ENCODE data around the gene TRAPPC2B.
"Not testable (repeated sequence)": the region's sequence is repeated elsewhere in the genome, so short reads cannot be mapped to it uniquely, and the experiment has no call there.

TRAPPC2B gene

DNA sequence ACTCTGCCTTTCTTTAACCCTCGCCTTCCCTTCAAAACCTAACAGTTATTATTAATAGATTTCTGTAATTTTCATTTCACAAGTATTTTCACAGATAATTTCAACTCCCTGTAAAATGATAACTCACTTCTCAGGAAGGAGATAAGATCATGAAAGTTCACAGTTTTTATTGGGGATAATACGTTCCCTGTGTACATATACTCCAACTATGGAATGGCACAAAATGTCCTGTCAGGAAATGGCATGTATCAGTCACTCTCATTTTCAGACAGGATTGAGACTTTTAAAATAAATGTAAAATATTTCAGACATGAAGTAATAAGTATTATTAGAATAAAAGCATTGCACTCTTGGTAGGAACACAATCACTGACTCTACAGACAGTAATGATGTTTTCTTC is 932 bp upstream of the TRAPPC2B start:
- H3K4me3 ChIP-seq (ENCODE audit: severe bottlenecking): peak overlapping the region; percentile 49
- TF ChIP-seq, protein P1, sequence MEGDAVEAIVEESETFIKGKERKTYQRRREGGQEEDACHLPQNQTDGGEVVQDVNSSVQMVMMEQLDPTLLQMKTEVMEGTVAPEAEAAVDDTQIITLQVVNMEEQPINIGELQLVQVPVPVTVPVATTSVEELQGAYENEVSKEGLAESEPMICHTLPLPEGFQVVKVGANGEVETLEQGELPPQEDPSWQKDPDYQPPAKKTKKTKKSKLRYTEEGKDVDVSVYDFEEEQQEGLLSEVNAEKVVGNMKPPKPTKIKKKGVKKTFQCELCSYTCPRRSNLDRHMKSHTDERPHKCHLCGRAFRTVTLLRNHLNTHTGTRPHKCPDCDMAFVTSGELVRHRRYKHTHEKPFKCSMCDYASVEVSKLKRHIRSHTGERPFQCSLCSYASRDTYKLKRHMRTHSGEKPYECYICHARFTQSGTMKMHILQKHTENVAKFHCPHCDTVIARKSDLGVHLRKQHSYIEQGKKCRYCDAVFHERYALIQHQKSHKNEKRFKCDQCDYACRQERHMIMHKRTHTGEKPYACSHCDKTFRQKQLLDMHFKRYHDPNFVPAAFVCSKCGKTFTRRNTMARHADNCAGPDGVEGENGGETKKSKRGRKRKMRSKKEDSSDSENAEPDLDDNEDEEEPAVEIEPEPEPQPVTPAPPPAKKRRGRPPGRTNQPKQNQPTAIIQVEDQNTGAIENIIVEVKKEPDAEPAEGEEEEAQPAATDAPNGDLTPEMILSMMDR (IDR thresholded peaks at IDR 0.05; ENCODE audit: poor library complexity, severe bottlenecking): no peak
- no peaks in the 10 kb centered on the region for H3K9me3 ChIP-seq (ENCODE audit: severe bottlenecking)
- ATAC-seq (ENCODE audit: low read depth) (no peak), DNase-seq (ENCODE audit: low spot score) (no peak)
- no peaks in the 10 kb centered on the region for H3K27me3 ChIP-seq (ENCODE audit: insufficient read depth, poor library complexity, severe bottlenecking)
- H3K36me3 ChIP-seq (ENCODE audit: low read depth): peaks cover 11% of the 10 kb centered on the region
- H3K27ac ChIP-seq (ENCODE audit: poor library complexity, severe bottlenecking): peak overlapping the region; percentile 24
- H3K4me1 ChIP-seq (ENCODE audit: insufficient read depth, poor library complexity, severe bottlenecking): no peaks in the 10 kb centered on the region

DNA sequence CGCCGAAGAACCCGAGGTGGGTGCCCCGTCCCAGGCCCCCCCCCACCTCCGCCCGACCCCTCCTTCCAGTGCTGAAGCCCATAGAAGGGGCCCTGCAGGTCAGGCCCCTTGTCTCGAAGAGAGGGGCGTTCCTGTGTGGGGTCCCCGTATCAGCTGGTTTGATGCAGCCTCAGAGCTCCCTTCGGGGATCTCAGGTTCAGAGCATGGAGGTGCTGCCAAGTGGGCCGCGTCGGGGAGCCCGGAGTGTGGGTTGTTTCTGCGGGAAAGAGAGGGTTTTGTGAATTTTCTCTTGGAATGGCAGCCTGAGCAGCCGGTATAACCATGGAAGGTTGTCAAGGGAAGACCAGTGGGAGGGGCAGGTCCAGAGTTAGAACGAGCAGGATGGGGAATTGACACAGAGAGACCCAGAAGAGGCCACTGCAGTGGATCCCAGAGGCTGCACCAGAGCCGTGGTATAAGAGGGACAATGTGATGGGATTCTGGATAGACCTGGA is 384 bp downstream of the TRAPPC2B start:
- ATAC-seq (ENCODE audit: low read depth) (peak; percentile 12), DNase-seq (ENCODE audit: low spot score) (no peak)

DNA sequence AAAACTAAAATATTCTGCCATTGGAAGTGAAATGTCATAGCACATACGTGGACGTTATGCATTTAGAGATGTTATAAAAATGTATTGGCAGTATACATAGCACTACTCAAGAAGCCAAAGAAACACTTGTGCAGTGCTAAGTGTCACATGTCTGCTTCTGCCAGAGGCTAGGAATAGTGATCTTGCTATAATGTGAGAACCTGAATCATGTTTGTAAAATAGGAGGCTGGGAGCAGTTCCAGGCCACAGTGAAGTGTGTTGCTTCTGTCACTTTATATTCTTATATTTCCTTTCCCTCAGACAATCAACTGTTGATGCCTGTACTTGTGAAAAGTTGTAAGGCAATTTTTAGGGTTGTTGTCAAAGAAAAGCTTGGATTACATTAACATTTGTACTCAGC is 3.4 kb downstream of the TRAPPC2B start:
- no peak for ATAC-seq (ENCODE audit: low read depth)
- Histone ChIP-seq H3K27me3 (ENCODE audit: insufficient read depth, poor library complexity, severe bottlenecking) (no peaks in the 10 kb centered on the region), H3K27ac (ENCODE audit: poor library complexity, severe bottlenecking) (no peak overlapping the region), H3K4me1 (ENCODE audit: insufficient read depth, poor library complexity, severe bottlenecking) (no peaks in the 10 kb centered on the region), H3K36me3 (ENCODE audit: low read depth) (peaks cover 5% of the 10 kb centered on the region), H3K9me3 (ENCODE audit: severe bottlenecking) (no peaks in the 10 kb centered on the region), H3K4me3 (ENCODE audit: severe bottlenecking) (no peak overlapping the region)
- TF ChIP-seq, protein P1 (IDR thresholded peaks at IDR 0.05; ENCODE audit: poor library complexity, severe bottlenecking): no peak
- no peak for DNase-seq (ENCODE audit: low spot score)

More for the DNA sequence above, 384 bp downstream of the TRAPPC2B start:
- H3K4me3 ChIP-seq (ENCODE audit: severe bottlenecking): peak overlapping the region; percentile 49
- TF ChIP-seq, protein P1 (IDR thresholded peaks at IDR 0.05; ENCODE audit: poor library complexity, severe bottlenecking): no peak
- peaks cover 5% of the 10 kb centered on the region for H3K36me3 ChIP-seq (ENCODE audit: low read depth)
- peak overlapping the region; percentile 24 for H3K27ac ChIP-seq (ENCODE audit: poor library complexity, severe bottlenecking)
- H3K27me3 ChIP-seq (ENCODE audit: insufficient read depth, poor library complexity, severe bottlenecking): no peaks in the 10 kb centered on the region
- no peaks in the 10 kb centered on the region for H3K9me3 ChIP-seq (ENCODE audit: severe bottlenecking)
- no peaks in the 10 kb centered on the region for H3K4me1 ChIP-seq (ENCODE audit: insufficient read depth, poor library complexity, severe bottlenecking)

DNA sequence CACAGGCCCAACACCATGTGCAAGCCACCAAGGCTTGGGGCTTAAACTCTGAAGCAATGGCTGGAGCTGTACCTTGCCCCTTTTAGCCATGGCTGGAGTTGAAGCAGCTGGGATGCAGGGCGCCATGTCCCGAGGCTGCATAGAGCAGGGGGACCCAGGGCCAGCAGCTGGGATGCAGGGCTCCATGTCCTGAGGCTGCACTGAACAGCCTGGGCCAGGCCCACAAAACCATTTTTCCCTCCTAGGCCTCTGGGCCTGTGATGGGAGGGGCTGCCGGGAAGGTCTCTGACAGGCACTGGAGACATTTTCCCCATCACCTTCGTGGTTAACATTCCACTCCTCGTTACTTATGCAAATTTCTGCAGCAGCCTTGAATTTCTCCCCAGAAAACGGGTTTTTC is 10.8 kb downstream of the TRAPPC2B start:
- H3K4me3 ChIP-seq (ENCODE audit: severe bottlenecking): no peak overlapping the region
- ATAC-seq (ENCODE audit: low read depth): no peak
- H3K4me1 ChIP-seq (ENCODE audit: insufficient read depth, poor library complexity, severe bottlenecking): no peaks in the 10 kb centered on the region
- peaks cover 8% of the 10 kb centered on the region for H3K9me3 ChIP-seq (ENCODE audit: severe bottlenecking)
- H3K27me3 ChIP-seq (ENCODE audit: insufficient read depth, poor library complexity, severe bottlenecking): no peaks in the 10 kb centered on the region
- H3K36me3 ChIP-seq (ENCODE audit: low read depth): peaks cover 37% of the 10 kb centered on the region
- DNase-seq (ENCODE audit: low spot score): no peak
- H3K27ac ChIP-seq (ENCODE audit: poor library complexity, severe bottlenecking): no peak overlapping the region
- TF ChIP-seq, protein P1 (IDR thresholded peaks at IDR 0.05; ENCODE audit: poor library complexity, severe bottlenecking): no peak

DNA sequence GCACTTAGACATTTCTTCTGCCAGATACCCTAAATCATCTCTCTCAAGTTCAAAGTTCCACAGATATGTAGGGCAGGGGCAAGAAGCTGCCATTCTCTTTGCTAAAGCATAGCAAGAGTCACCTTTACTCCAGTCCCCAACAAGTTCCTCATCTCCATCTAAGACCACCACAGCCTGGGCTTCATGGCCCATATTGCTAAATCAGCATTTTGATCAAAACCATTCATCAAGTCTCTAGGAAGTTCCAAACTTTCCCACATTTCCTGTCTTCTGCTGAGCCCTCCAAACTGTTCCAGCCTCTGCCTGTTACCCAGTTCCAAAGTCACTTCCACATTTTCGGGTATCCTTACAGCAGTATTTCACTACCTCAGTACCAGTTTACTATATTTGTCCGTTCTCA is 11.3 kb downstream of the TRAPPC2B start:
- not testable (repeated sequence) for DNase-seq (ENCODE audit: low spot score); ATAC-seq (ENCODE audit: low read depth); H3K9me3 ChIP-seq (ENCODE audit: severe bottlenecking); H3K27me3 ChIP-seq (ENCODE audit: insufficient read depth, poor library complexity, severe bottlenecking); H3K27ac ChIP-seq (ENCODE audit: poor library complexity, severe bottlenecking); H3K4me1 ChIP-seq (ENCODE audit: insufficient read depth, poor library complexity, severe bottlenecking); H3K4me3 ChIP-seq (ENCODE audit: severe bottlenecking)
- H3K36me3 ChIP-seq (ENCODE audit: low read depth): peaks cover 37% of the 10 kb centered on the region

Measured in RWPE2 (cell line).